GM19193 (cell line): ENCODE results near the gene CNTFR.

Experiments used
- POLR2A ChIP-seq: IDR thresholded peaks from 4 replicates; pipeline ENCODE4 v1.6.1; 2011; ENCODE audit not compliant: insufficient read depth, insufficient read length; ENCODE audit errors: extremely low read depth

CNTFR gene

DNA sequence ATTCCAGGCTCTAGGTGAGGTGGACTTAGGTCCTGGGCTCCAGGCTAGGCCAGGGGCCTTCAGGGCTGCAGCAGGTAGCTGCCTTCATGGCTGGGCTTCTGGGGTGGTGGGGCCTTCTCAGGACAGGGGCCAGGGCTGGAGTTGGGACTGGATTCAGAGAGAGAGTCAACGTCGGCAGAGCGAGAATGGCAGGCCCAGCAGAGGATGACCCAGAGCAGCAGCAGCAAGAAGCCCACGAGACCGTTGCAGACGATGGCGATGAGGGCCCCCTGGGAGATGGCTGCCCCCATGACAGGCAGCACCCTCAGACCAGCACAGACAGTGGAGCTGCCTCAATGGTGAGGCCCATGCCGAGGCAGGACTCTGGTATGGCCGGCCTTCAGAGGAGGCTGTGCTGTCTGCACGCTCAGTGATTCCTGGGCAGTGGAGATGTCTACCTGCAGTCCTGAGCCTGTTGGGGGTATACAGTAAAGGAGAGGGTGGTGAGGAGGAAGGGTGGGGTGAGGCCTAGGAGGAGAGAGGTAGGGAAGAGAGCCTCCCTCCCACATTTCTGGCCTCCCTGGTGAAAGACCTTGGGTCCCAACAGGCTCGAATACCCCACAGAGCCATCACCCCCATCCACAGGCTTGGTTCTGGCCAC lies 68.0 kb downstream of the CNTFR start:
- TF ChIP-seq POLR2A = no peak

DNA sequence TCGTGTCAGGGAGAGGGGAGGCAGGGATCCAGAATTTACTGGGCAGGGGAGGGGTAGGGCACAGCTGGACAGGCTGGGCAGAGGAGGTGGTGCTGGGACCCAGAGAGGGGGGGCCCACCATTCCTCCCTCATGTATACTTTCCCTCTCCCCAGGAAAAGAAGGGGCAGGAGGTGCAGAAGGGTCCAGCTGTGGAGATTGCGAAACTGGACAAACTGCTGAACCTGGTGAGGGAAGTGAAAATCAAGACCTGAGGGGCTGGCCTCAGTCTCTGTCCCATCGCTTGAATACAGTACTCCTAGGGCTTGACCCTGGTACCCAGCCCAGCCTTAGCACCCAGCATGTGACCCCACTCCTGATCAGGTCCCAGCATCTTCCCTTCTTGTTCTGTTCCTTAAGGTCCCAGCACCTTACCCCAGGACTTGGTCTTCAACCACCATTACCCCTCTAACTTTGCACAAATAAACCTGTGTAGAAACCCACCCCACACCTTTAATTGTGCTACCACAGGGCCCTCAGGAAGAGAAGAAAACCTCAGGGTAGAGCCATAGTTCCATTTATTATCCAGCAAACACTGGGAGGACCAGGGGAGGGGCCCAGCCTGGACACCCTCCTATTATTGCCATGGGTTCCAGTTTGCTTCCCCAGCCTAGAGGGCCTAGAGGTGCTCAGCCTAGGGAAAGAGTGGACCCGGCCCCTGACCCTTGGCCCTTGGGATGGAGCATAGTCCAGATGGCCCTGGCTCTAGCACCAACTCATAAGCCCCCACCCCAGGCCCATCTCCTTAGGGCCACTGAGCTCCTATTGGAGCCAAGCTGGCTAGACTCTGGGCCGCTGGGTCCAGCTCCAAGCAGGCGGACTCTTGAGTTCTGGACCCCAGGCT lies 68.8 kb downstream of the CNTFR start:
- TF ChIP-seq POLR2A = no peak

DNA sequence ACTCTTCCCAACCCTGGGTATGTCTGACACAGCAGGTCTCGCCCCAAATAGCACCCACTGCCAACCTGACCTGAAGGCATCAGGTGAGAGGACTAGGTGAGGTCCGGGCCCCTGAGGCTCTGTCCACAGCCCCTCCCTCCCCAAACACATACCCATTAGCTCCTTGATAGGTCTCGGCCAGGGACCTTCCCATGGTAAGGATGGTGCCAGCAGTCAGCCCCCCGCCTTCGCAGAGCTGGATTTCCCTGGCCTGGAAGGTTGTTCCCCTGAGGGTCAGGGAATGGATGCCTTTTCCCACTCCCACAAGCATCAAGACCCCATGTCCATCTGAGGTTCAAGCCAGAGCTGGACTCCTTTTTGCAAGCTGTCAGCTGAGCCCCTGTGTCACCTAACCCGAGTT lies 69.4 kb downstream of the CNTFR start:
- TF ChIP-seq POLR2A = no peak

DNA sequence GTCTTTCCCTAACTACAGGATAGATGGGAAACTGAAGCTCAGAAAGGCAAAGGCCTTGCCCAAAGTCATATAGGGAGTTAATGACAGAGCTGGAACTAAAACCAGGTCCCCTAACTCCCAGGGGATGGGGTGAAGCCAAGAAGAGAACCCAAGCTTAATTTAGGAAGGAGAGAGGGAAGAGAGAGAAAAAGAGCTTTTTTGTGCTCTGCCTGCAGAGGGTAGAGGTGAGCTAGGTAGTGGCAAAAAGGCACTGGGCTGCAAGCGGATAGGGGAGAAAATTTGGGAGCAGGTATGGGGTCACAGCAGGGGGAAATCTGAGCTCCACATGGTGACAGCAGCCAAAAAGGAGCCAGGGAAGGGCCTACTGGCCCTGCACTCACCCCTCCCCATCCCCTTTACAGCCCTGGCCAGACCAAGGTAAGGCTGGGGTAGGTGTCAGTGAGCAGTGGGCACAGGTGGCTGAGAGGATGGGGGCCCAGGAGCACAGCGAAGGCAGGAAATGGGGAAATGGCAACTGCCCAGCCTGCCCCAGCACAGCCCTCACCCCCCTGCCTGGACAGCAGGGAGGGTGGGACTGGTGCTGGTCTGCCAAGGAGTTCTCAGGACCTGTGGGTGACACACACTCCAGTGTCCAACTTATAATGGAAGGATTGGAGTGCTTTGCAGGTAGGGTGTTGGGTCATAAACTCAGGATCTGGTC lies 70.1 kb downstream of the CNTFR start:
- TF ChIP-seq POLR2A = no peak

DNA sequence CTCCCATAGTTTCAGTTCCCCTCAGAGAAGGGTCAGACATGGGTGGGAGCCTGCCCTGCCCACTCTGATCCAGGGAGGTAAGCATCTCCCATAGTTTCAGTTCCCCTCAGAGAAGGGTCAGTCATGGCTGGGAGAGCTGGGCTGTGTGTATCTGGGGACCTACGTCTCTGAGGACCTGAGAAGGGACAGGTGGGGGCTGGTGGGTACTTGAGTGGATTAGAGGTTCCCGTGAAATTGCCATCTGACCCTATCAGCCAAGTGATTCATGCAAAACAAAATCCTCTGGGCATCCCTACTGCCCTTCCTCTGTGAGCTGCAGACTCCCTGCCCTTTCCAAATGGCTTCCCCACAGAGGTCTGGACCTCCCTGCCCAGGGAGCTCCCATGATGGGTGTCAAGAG lies 70.6 kb downstream of the CNTFR start:
- no peak for TF ChIP-seq POLR2A

DNA sequence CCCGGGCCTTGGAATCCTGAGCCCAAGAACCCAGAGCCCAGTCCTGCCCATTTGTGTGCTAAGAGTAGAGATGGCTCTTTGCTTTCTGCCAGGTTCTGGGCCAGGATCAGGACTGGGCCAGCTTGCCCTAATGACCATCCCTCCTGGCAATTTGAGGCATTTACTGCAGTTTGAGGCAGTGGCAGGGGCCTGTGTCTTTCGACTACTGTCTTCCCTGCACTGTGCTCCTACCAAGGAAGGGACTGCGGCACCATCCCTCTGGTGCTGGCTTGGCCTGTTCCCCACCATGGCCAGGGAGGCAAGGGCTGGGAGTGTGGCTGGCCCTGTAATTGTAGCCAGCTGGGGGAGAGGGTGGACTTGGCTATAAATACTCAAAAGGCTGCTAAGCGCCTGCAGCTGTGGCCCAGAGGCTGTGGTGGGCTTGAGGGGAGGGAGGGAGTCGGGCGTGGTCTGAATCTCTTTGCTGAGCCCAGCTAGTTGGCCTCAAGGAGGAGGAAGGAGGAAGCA lies 71.4 kb downstream of the CNTFR start:
- no peak for TF ChIP-seq POLR2A

DNA sequence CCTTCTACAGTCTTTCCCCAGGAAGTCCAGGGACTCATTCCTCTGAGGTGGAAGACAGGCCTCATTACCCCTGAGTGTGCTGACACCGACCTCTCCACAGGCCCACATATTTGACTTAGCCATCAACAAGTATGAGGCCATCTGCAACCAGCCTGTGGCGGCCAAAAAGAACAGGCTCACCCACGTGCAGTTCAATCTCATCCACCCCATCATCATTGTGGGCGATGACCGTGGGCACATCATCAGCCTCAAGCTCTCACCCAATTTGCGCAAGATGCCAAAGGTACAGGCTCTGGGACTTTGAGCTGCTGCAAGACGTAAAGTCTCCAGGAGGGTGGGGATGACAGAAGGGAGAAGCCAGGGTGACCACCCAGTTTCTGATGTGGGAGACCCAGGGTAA lies 72.3 kb downstream of the CNTFR start:
- no peak for TF ChIP-seq POLR2A

DNA sequence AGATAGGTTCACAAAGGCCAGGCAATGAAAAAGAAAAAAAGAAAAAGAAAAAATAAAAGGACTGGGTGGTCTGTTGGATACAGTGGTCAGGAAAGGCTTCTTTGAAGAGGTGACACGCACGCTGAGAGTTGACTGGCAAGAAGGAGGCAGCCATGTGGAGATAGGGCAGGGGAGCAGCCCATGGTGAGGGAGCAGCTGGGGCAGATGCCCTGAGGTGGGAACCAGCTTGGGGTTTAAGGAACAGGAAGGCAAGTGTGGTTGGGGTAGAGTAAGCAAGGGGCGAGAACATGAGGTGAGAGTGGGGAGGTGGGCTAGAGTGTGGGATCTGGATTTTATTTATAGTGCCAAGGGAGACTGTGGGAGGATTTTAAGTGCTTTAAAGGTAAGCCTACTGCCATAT lies 73.6 kb downstream of the CNTFR start:
- TF ChIP-seq POLR2A = no peak

DNA sequence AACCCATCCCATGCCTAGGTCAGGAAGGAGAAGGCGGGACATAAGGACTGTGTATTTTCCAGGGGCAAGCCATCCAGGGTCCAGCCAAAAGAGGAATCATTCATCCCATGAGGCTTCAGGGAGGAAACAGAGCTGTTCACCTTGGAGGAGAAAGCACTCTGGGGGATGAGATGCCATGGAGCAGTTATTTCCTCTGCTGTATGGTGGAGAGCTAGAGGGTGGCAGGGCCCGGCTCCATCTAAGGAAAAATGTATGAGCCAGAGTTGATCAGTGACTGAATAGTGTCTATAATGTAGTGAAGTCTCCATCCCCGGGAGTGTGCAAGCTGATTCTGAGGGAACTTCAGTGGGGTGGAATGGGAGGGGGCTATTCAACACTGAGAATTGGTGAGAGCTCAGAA lies 74.7 kb downstream of the CNTFR start:
- TF ChIP-seq POLR2A = no peak

DNA sequence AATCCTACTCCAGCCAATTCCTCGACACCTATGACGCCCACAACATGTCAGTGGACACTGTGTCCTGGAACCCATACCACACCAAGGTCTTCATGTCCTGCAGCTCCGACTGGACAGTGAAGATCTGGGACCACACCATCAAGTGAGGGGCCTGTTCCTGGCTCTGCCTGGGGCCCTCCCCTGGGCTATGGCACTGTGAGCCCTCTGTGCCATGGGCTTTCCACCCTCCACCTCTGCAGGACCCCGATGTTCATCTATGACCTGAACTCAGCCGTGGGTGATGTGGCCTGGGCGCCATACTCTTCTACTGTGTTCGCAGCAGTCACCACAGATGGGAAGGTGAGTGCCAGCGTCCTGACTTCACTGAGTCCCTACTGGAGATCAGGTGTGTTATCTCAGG lies 75.1 kb downstream of the CNTFR start:
- TF ChIP-seq POLR2A = no peak

DNA sequence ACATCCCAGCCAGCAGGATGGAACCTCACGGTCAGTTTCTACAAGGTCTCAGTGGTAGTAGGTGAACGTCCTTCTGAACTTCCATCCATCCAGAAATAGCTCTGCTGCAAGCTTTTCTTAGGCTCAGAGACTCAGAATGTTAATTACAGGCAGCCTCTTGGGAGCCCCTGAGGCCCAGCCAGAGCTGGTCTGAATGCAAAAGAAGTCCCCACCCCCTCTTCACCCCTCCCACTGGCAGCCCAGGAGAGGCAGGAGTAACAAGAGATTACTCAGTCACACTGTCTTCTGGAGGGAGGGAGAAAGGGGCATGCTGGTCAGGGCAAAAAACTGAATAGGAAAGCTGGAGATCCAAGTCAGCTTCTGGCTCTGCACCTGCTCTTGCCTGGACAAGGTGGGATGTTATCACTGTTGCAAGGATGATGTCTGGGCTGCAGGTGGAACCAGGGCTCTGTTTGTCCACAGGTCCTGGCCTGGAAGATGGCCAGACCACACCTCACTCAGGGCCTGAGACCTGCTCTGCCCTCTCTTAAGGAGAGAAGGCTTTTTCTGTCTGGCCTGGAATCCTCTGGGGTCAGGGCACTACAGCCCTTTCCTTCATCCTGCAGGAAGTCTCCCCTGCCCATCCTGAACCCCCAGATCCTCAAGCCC lies 75.8 kb downstream of the CNTFR start:
- TF ChIP-seq POLR2A = no peak

DNA sequence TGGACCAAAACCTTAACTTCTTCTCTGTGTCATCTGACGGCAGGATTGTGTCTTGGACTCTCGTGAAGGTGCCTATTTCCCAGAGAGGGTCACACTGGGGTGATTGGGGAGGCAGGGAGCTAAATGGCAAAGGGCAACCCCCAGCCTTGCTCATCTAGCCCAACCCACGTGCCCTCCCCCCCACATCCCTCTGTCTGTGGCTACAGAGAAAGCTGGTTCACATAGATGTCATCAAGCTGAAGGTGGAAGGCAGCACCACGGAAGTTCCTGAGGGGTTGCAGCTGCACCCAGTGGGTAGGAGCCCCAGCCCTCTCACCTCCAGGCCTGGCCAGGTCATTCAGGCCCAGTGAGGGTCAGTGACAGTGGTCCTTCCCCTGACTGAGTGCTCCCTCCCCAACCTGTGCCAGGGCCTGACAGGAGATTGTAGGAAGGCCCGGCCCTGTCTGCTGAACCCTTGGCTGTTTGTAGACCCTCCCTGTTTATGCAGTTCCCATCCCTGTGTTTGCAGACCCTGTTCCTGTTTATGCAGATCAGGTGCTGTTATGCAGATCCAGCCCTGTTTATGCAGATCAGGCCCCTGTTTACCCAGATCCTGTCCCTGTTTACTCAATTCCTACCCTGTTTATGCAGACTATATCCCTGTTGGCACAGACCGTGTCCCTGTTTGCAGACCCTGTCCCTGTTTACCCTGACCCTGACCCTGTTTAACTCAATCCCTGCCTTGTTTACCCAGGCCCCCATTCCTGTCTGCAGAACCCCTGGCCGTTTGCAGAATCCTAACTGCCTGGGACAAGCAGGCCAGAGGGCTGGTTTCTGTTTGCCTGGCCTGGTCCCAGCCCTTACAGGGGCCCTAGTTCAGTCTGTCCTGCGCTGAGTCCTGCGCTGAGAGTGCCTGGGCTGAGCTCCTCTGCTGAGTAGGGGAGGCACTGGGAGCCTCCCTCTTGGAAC lies 77.1 kb downstream of the CNTFR start:
- no peak for TF ChIP-seq POLR2A

DNA sequence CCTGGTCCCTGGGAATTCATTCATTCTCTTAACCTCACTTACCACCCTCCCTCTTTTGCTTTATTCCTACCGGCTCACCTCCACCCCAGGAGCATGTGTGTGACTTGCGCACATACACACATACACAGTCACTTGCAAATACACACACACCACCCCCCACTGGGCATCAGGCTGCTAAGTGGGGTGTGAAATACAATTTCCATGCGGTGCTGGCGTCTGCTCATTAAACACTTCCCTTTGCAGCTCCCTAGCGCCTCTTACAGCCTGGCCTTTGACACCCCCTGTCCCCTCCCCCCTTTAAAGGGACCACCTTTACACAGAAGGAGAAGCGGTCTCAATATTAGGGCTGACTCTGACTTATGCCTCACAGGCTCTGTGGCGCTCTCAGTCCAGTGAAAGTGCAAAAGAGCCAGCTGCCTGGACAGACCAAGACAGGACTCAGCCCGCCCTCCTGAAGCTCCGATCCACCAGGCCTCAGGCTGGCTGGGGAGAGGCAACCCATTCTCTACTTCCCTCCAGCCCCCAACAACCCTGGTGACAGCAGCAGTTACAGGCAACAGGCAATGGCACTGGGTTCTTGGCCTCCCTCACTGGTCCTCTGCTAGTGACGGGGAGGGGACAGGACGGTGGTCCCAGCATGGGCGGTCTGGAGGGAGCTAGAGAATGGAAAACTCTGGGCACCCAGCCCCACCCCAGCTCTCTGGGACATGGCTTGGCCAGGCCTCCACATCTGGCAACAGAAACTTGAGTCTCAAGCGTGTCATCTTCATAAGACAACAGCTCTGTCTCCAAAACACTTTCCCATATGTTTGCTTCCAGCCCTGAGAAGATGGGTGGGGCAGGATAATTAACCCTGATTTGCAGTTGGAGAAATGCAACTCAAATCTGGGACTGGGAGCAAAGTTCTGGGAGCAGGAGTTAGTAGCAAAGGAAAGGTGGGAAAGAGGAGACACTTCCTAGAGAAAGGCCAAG lies 78.7 kb downstream of the CNTFR start:
- TF ChIP-seq POLR2A = no peak
